Activated CD4-positive, alpha-beta memory T cell treated with anti-CD3 and anti-CD28 coated beads for 36 hours (primary cell): ENCODE results near the gene EYA3. TPM values are rescaled to one million over a fixed set of nuclear protein-coding genes. Genes with fewer than 3 reads are reported as not detected.

Source experiments
- CTCF ChIA-PET: fragments of 350-600 bp; sonication (Branson Sonifier 250); formaldehyde crosslinking; loops from one replicate; lab custom pipeline; 2021; ENCODE audit warnings: antibody characterized with exemption, inconsistent platforms; lab: Charles Lee
- POLR2A ChIA-PET: fragments of 350-600 bp; sonication (Branson Sonifier 250); formaldehyde crosslinking; loops from one replicate; lab custom pipeline; 2021; ENCODE audit warnings: antibody characterized with exemption; lab: Charles Lee
- DNase-seq: peaks from one replicate; pipeline ENCODE4 v3.0.0-alpha.2; 2020
- H3K27ac Mint-ChIP-seq: one replicate; pipeline ENCODE4 v1.8.0; 2021; ENCODE audit warnings: mixed read lengths
- H3K27me3 Mint-ChIP-seq: one replicate; pipeline ENCODE4 v1.8.0; 2021; ENCODE audit warnings: mixed read lengths
- H3K36me3 Mint-ChIP-seq: one replicate; pipeline ENCODE4 v1.8.0; 2021; ENCODE audit warnings: mixed read lengths
- H3K4me1 Mint-ChIP-seq: one replicate; pipeline ENCODE4 v1.8.0; 2021; ENCODE audit warnings: low read depth, mixed read lengths
- H3K4me3 Mint-ChIP-seq: one replicate; pipeline ENCODE4 v1.8.0; 2021; ENCODE audit warnings: mild to moderate bottlenecking, mixed read lengths
- H3K9me3 Mint-ChIP-seq: one replicate; pipeline ENCODE4 v1.8.0; 2021; ENCODE audit warnings: mixed read lengths
- intact Hi-C: fragments of 100-400 bp; cut with micrococcal nuclease; formaldehyde crosslinking; loops from one replicate; pipeline ENCODE4 v1.15.1; 2023
- total RNA-seq, 2 experiments: library from RNA; stranded (reverse); gene quantifications; one replicate each; pipeline ENCODE4 v1.2.3, GENCODE V29; 2021

EYA3 gene
- total RNA-seq, 2 experiments from 2014 or later = 26.4 to 27.4 TPM

GRCh38 chr1:27979151-27979858 lies 109.1 kb downstream of the EYA3 start:
- Mint-ChIP-seq H3K4me1 (no peaks in the 10 kb centered on the region), H3K27me3 (no peaks in the 10 kb centered on the region), H3K9me3 (no peaks in the 10 kb centered on the region), H3K36me3 (peaks cover 5% of the 10 kb centered on the region), H3K4me3 (no peak overlapping the region), H3K27ac (no peak overlapping the region)
- POLR2A ChIA-PET = no interaction called here
- DNase-seq = no peak
- intact Hi-C loops = loop anchor here (1.0 kb wide), 3 partner anchors 20 to 121 kb away; partner anchors contain the start of gene XKR8
- CTCF ChIA-PET = interaction anchor here (0.8 to 3.4 kb wide), 9 partner anchors 12 to 230 kb away, joined by 3 to 32 read pairs (median 4); no protein-coding TSS in a partner anchor

- H3K4me1 Mint-ChIP-seq = peaks cover 10% of the 10 kb centered on the region
- ChIA-PET CTCF (interaction anchor here (0.9 to 1.8 kb wide), 4 partner anchors 18 to 117 kb away, joined by 3 to 7 read pairs (median 4); no protein-coding TSS in a partner anchor), POLR2A (no interaction called here)
- no peak for DNase-seq
- H3K36me3 Mint-ChIP-seq = peaks cover 11% of the 10 kb centered on the region
- H3K9me3 Mint-ChIP-seq = no peaks in the 10 kb centered on the region
- H3K27me3 Mint-ChIP-seq = no peaks in the 10 kb centered on the region
- intact Hi-C loops = no loop called here
- no peak overlapping the region for H3K27ac Mint-ChIP-seq
- no peak overlapping the region for H3K4me3 Mint-ChIP-seq
Observed at GRCh38 chr1:27974417-27974781, 114.0 kb downstream of the EYA3 start.

- ChIA-PET POLR2A (no interaction called here), CTCF (interaction anchor here (0.9 to 1.8 kb wide), 4 partner anchors 18 to 116 kb away, joined by 3 to 7 read pairs (median 4); no protein-coding TSS in a partner anchor)
- Mint-ChIP-seq H3K4me3 (no peak overlapping the region), H3K4me1 (peaks cover 13% of the 10 kb centered on the region), H3K27ac (no peak overlapping the region), H3K36me3 (peaks cover 11% of the 10 kb centered on the region), H3K27me3 (no peaks in the 10 kb centered on the region), H3K9me3 (no peaks in the 10 kb centered on the region)
- intact Hi-C loops = no loop called here
- DNase-seq = no peak
Observed at GRCh38 chr1:27973771-27974416, 114.5 kb downstream of the EYA3 start.

GRCh38 chr1:27972141-27972540 lies 116.3 kb downstream of the EYA3 start:
- H3K4me3 Mint-ChIP-seq = no peak overlapping the region
- H3K9me3 Mint-ChIP-seq = no peaks in the 10 kb centered on the region
- no peak overlapping the region for H3K27ac Mint-ChIP-seq
- H3K27me3 Mint-ChIP-seq = no peaks in the 10 kb centered on the region
- H3K4me1 Mint-ChIP-seq = peaks cover 27% of the 10 kb centered on the region
- H3K36me3 Mint-ChIP-seq = peaks cover 15% of the 10 kb centered on the region
- intact Hi-C loops = no loop called here
- CTCF ChIA-PET = interaction anchor here (0.9 to 1.0 kb wide), 2 partner anchors 12 to 32 kb away, joined by 3 read pairs; partner anchors contain the start of gene XKR8
- POLR2A ChIA-PET = interaction anchor here (0.9 kb wide), 1 partner anchor 21 kb away, joined by 3 read pairs; no protein-coding TSS in a partner anchor
- DNase-seq = no peak

- ChIA-PET CTCF (interaction anchor here (0.9 to 1.0 kb wide), 2 partner anchors 12 to 31 kb away, joined by 3 read pairs; partner anchors contain the start of gene XKR8), POLR2A (interaction anchor here (0.9 kb wide), 1 partner anchor 22 kb away, joined by 3 read pairs; no protein-coding TSS in a partner anchor)
- Mint-ChIP-seq H3K27ac (no peak overlapping the region), H3K9me3 (no peaks in the 10 kb centered on the region), H3K4me3 (no peak overlapping the region), H3K4me1 (peaks cover 27% of the 10 kb centered on the region), H3K36me3 (peaks cover 15% of the 10 kb centered on the region), H3K27me3 (no peaks in the 10 kb centered on the region)
- intact Hi-C loops = no loop called here
- DNase-seq = no peak
Observed at GRCh38 chr1:27971674-27972073, 116.7 kb downstream of the EYA3 start.

GRCh38 chr1:27970401-27970800 lies 118.0 kb downstream of the EYA3 start:
- DNase-seq = no peak
- H3K36me3 Mint-ChIP-seq = peaks cover 20% of the 10 kb centered on the region
- ChIA-PET CTCF (no interaction called here), POLR2A (interaction anchor here (0.7 kb wide), 1 partner anchor 9 kb away, joined by 3 read pairs; no protein-coding TSS in a partner anchor)
- no peak overlapping the region for H3K27ac Mint-ChIP-seq
- H3K4me3 Mint-ChIP-seq = no peak overlapping the region
- no peaks in the 10 kb centered on the region for H3K27me3 Mint-ChIP-seq
- peaks cover 27% of the 10 kb centered on the region for H3K4me1 Mint-ChIP-seq
- intact Hi-C loops = no loop called here
- H3K9me3 Mint-ChIP-seq = no peaks in the 10 kb centered on the region

GRCh38 chr1:27968692-27969091 lies 119.7 kb downstream of the EYA3 start:
- no peaks in the 10 kb centered on the region for H3K27me3 Mint-ChIP-seq
- POLR2A ChIA-PET = interaction anchor here (0.7 kb wide), 1 partner anchor 15 kb away, joined by 3 read pairs; no protein-coding TSS in a partner anchor
- H3K4me3 Mint-ChIP-seq = no peak overlapping the region
- H3K9me3 Mint-ChIP-seq = no peaks in the 10 kb centered on the region
- peaks cover 27% of the 10 kb centered on the region for H3K4me1 Mint-ChIP-seq
- H3K36me3 Mint-ChIP-seq = peaks cover 21% of the 10 kb centered on the region
- CTCF ChIA-PET = interaction anchor here (1.0 kb wide), 2 partner anchors 30 to 111 kb away, joined by 3 to 4 read pairs; no protein-coding TSS in a partner anchor
- intact Hi-C loops = no loop called here
- H3K27ac Mint-ChIP-seq = peak overlapping the region; percentile 63
- DNase-seq = peak; percentile 30

GRCh38 chr1:27967884-27968466 lies 120.4 kb downstream of the EYA3 start:
- Mint-ChIP-seq H3K27me3 (no peaks in the 10 kb centered on the region), H3K4me1 (peaks cover 27% of the 10 kb centered on the region), H3K27ac (peak overlapping the region; percentile 63), H3K36me3 (peaks cover 21% of the 10 kb centered on the region), H3K4me3 (no peak overlapping the region), H3K9me3 (no peaks in the 10 kb centered on the region)
- peak; percentile 31 for DNase-seq
- ChIA-PET CTCF (interaction anchor here (1.0 kb wide), 1 partner anchor 110 kb away, joined by 3 read pairs; no protein-coding TSS in a partner anchor), POLR2A (interaction anchor here (0.7 kb wide), 1 partner anchor 16 kb away, joined by 3 read pairs; no protein-coding TSS in a partner anchor)
- intact Hi-C loops = no loop called here

GRCh38 chr1:27967106-27967883 lies 121.1 kb downstream of the EYA3 start:
- H3K4me1 Mint-ChIP-seq = peaks cover 27% of the 10 kb centered on the region
- intact Hi-C loops = no loop called here
- no peak overlapping the region for H3K4me3 Mint-ChIP-seq
- POLR2A ChIA-PET = no interaction called here
- peaks cover 18% of the 10 kb centered on the region for H3K36me3 Mint-ChIP-seq
- no peaks in the 10 kb centered on the region for H3K27me3 Mint-ChIP-seq
- DNase-seq = no peak
- CTCF ChIA-PET = interaction anchor here (1.0 kb wide), 1 partner anchor 110 kb away, joined by 3 read pairs; no protein-coding TSS in a partner anchor
- peak overlapping the region; percentile 63 for H3K27ac Mint-ChIP-seq
- H3K9me3 Mint-ChIP-seq = no peaks in the 10 kb centered on the region

- Mint-ChIP-seq H3K4me3 (no peak overlapping the region), H3K4me1 (peaks cover 32% of the 10 kb centered on the region), H3K27me3 (no peaks in the 10 kb centered on the region), H3K36me3 (peaks cover 18% of the 10 kb centered on the region), H3K27ac (no peak overlapping the region), H3K9me3 (no peaks in the 10 kb centered on the region)
- no peak for DNase-seq
- ChIA-PET CTCF (no interaction called here), POLR2A (no interaction called here)
- intact Hi-C loops = no loop called here
Observed at GRCh38 chr1:27966402-27967105, 121.9 kb downstream of the EYA3 start.

- H3K4me1 Mint-ChIP-seq = peaks cover 29% of the 10 kb centered on the region
- peaks cover 13% of the 10 kb centered on the region for H3K36me3 Mint-ChIP-seq
- CTCF ChIA-PET = no interaction called here
- intact Hi-C loops = no loop called here
- no peaks in the 10 kb centered on the region for H3K27me3 Mint-ChIP-seq
- DNase-seq = no peak
- no peak overlapping the region for H3K27ac Mint-ChIP-seq
- no peak overlapping the region for H3K4me3 Mint-ChIP-seq
- POLR2A ChIA-PET = no interaction called here
- H3K9me3 Mint-ChIP-seq = no peaks in the 10 kb centered on the region
Observed at GRCh38 chr1:27963393-27963792, 125.0 kb downstream of the EYA3 start.
